Esophagus muscularis mucosa (tissue), 4 donors: ENCODE measurements around the gene MFSD2B. TPM values are rescaled to one million over a fixed set of nuclear protein-coding genes. Genes with fewer than 3 reads are reported as not detected.

Experiments used
- DNase-seq: peaks from one replicate; pipeline ENCODE4 v3.0.0-alpha.2; 2017; ENCODE audit errors: extremely low spot score
- H3K27ac ChIP-seq, 4 donors: fragments of 200-600 bp; sonication (generic); replicated peaks in 1 of 4; 1 replicate in 3 of 4; 2 replicates in 1 of 4; pipeline ENCODE4 v1.5.1; 2016 to 2019; ENCODE audit warnings: mild to moderate bottlenecking in 1 of 4
- H3K27me3 ChIP-seq, 4 donors: fragments of 200-600 bp; sonication (generic); one replicate each; pipeline versions ENCODE4 v1.5.1 to v1.6.0; 2016 to 2019
- H3K36me3 ChIP-seq, 4 donors: fragments of 200-600 bp; sonication (generic); one replicate each; pipeline ENCODE4 v1.5.1; 2016 to 2019
- H3K4me1 ChIP-seq, 4 donors: fragments of 200-600 bp; sonication (generic); one replicate each; pipeline ENCODE4 v1.5.1; 2016 to 2019
- H3K4me3 ChIP-seq, 4 donors: fragments of 200-600 bp; sonication (generic); 1 replicate in 2 of 4; 2 replicates in 2 of 4; pipeline ENCODE4 v1.5.1; 2016 to 2019; ENCODE audit warnings: mild to moderate bottlenecking in 4 of 4, moderate library complexity in 1 of 4
- H3K9me3 ChIP-seq, 4 donors: fragments of 200-600 bp; sonication (generic); 1 replicate in 3 of 4; 2 replicates in 1 of 4; pipeline ENCODE4 v1.5.1; 2016 to 2019
- CTCF ChIP-seq, 3 experiments: fragments of 200-600 bp in 2 of 3; fragments of 450-650 bp in 1 of 3; sonication (generic) in 2 of 3; IDR thresholded peaks; one replicate each; pipeline ENCODE4 v1.5.1; 2017 to 2019; ENCODE audit warnings: antibody characterized with exemption in 3 of 3, mild to moderate bottlenecking in 2 of 3, moderate library complexity in 1 of 3
- EP300 ChIP-seq: sonication (generic); formaldehyde crosslinking; IDR thresholded peaks from one replicate; pipeline ENCODE4 v1.6.1; 2017; ENCODE audit warnings: antibody characterized with exemption
- POLR2A ChIP-seq: fragments of 450-650 bp; IDR thresholded peaks from one replicate; pipeline ENCODE4 v1.6.1; 2017; ENCODE audit warnings: antibody characterized with exemption, moderate library complexity, mild to moderate bottlenecking, low read depth
- POLR2AphosphoS5 ChIP-seq, 2 donors: sonication (generic); formaldehyde crosslinking; IDR thresholded peaks; one replicate each; pipeline ENCODE4 v1.6.1; 2017; ENCODE audit warnings: antibody characterized with exemption in 2 of 2
- WGBS: methylation state at CpG from one replicate; pipeline ENCODE4 v1.1.5; 2018; 5-methylcytosine and 5-hydroxymethylcytosine counted together
- intact Hi-C: fragments of 100-400 bp; cut with DNase I; formaldehyde crosslinking; loops from one replicate; pipeline ENCODE4 v1.15.1; 2023
- small RNA-seq, 3 donors: library from RNA; depleted of rRNA; stranded (forward); fragments of <200 nt; gene quantifications; one replicate each; pipeline ENCODE3, GENCODE V24; 2016
- total RNA-seq, 4 donors: library from RNA; depleted of rRNA; stranded (reverse); fragments of >200 nt; gene quantifications; one replicate each; pipeline versions ENCODE4 v1.1.0 to v1.2.1, GENCODE V29; 2016

Gene MFSD2B
- total RNA-seq, 4 donors from 2014 or later, result 0.33 TPM; not detected in 3

- WGBS, result 56% methylated on average over 5 of the region's 5 CpGs
- Histone ChIP-seq H3K4me3 (peak overlapping the region; percentile 70 to 91 (median 74)), H3K36me3 (peaks cover 5 to 56% (median 35%) of the 10 kb centered on the region in 4 donors), H3K4me1 (peaks cover 19 to 39% (median 25%) of the 10 kb centered on the region in 4 donors), H3K9me3 (no peaks in the 10 kb centered on the region), H3K27me3 (no peaks in the 10 kb centered on the region), H3K27ac (peak overlapping the region; percentile 88 to 96 (median 92))
- TF ChIP-seq POLR2A (no peak), EP300 (no peak), CTCF (IDR thresholded peaks at IDR 0.05) (no peak), POLR2AphosphoS5 (IDR thresholded peaks at IDR 0.05) (no peak)
- intact Hi-C loops, result loop anchor here (5.0 kb wide), 1 partner anchor 148 kb away; the partner anchor contains the start of gene ATAD2B
- no peak for DNase-seq
Measured at GRCh38 chr2:24075259-24075658, 65.4 kb downstream of the MFSD2B start.

Small RNAs within 50 kb of the gene (small RNA-seq; reads per million reads assigned to genes)
- 0 reads per million in 3 donors for gene RN7SL610P
- 0 reads per million in 3 donors for gene RNU6-370P

Other genes starting within 250 kb of the MFSD2B start
- 10 to 100 TPM in 3 of 4 donors, 1 to 10 TPM in 1; 8.0 to 17.4 (median 13.5) TPM for gene ATAD2B, start 83.0 kb upstream of the MFSD2B start, total RNA-seq
- gene UBXN2A, start 69.6 kb upstream of the MFSD2B start, total RNA-seq, result 10 to 100 TPM; 17.1 to 23.4 (median 20.3) TPM
- 1 to 10 TPM; 4.5 to 9.1 (median 6.2) TPM for gene WDCP, start 37.3 kb downstream of the MFSD2B start, total RNA-seq
- gene FKBP1B, start 39.7 kb downstream of the MFSD2B start, total RNA-seq, result 10 to 100 TPM in 1 of 4 donors, 1 to 10 TPM in 3; 5.0 to 11.2 (median 6.2) TPM
- 100 to 1,000 TPM in 3 of 4 donors, 10 to 100 TPM in 1; 86.9 to 121 (median 113) TPM for gene SF3B6, start 66.2 kb downstream of the MFSD2B start, total RNA-seq
- 10 to 100 TPM in 2 of 4 donors, 1 to 10 TPM in 2; 5.3 to 11.3 (median 9.6) TPM for gene TP53I3, start 74.7 kb downstream of the MFSD2B start, total RNA-seq
- under 1 TPM in 1 of 4 donors, not detected in 3; 0.83 TPM for gene PFN4, start 113.2 kb downstream of the MFSD2B start, total RNA-seq
- gene FAM228B, start 113.4 kb downstream of the MFSD2B start, total RNA-seq, result 10 to 100 TPM; 22.6 to 41.4 (median 33.8) TPM
- 1 to 10 TPM; 1.1 to 3.3 (median 2.6) TPM for gene FAM228A, start 165.0 kb downstream of the MFSD2B start, total RNA-seq